Body of pancreas (tissue), 4 donors: ENCODE data around the gene KCNN3.

Source experiments
- CTCF ChIP-seq, 7 experiments: fragments of 450-650 bp in 4 of 7; fragments of 200-600 bp in 3 of 7; sonication (generic) in 3 of 7; IDR thresholded peaks; one replicate each; pipeline ENCODE4 v1.5.1; 2016 to 2019; ENCODE audit warnings: antibody characterized with exemption in 7 of 7
- POLR2A ChIP-seq, 3 donors: fragments of 450-650 bp; IDR thresholded peaks; one replicate each; pipeline ENCODE4 v1.6.1; 2016; ENCODE audit warnings: antibody characterized with exemption in 3 of 3, mild to moderate bottlenecking in 2 of 3

GRCh38 chr1:154846565-154847442 lies 23.3 kb downstream of the KCNN3 start:
- TF ChIP-seq CTCF (IDR thresholded peaks at IDR 0.05) (no peak), POLR2A (IDR thresholded peaks at IDR 0.05) (no peak)
